CD4-positive, alpha-beta T cell (primary cell): Measurements from ENCODE around the gene TRPC4AP. TPM values are rescaled to one million over a fixed set of nuclear protein-coding genes. Genes with fewer than 3 reads are reported as not detected.

Experiments used
- ATAC-seq: fragments of 200-7000 bp; cut with Tn5 transposase; one replicate; pipeline ENCODE4 v1.10.0; 2022; ENCODE audit warnings: mild to moderate bottlenecking; ENCODE audit not compliant: poor library complexity
- CTCF ChIA-PET: fragments of 350-600 bp; sonication (Branson Sonifier 250); formaldehyde crosslinking; loops from one replicate; lab custom pipeline; 2021; ENCODE audit warnings: antibody characterized with exemption, inconsistent platforms; lab: Charles Lee
- POLR2A ChIA-PET: fragments of 350-600 bp; sonication (Branson Sonifier 250); formaldehyde crosslinking; loops from one replicate; lab custom pipeline; 2021; ENCODE audit warnings: antibody characterized with exemption, inconsistent platforms; lab: Charles Lee
- DNase-seq, 14 experiments: peaks; one replicate each; pipeline ENCODE4 v3.0.0-alpha.2; 2013 to 2020; ENCODE audit warnings: mixed read lengths in 2 of 14
- H3K27ac ChIP-seq, 2 donors: one replicate each; pipeline versions ENCODE4 v1.5.1 to v1.7.0; 2013; ENCODE audit warnings: low read length in 2 of 2, low read depth in 1 of 2, mild to moderate bottlenecking in 1 of 2
- H3K27me3 ChIP-seq, 2 experiments: 1 replicate in 1 of 2; 2 replicates in 1 of 2; pipeline versions ENCODE4 v1.6.1 to v1.7.0; 2013; ENCODE audit warnings: low read length in 2 of 2, control low read depth in 1 of 2, mild to moderate bottlenecking in 1 of 2, moderate library complexity in 1 of 2; ENCODE audit not compliant: insufficient read depth in 2 of 2, control insufficient read depth in 1 of 2
- H3K36me3 ChIP-seq: one replicate; pipeline ENCODE4 v1.6.1; 2013; ENCODE audit warnings: low read length, control low read depth; ENCODE audit not compliant: insufficient read depth
- H3K4me1 ChIP-seq: one replicate; pipeline ENCODE4 v1.6.1; 2013; ENCODE audit warnings: low read length, control low read depth; ENCODE audit not compliant: insufficient read depth
- H3K4me3 ChIP-seq: one replicate; pipeline ENCODE4 v1.5.1; 2013; ENCODE audit warnings: mild to moderate bottlenecking, low read length, moderate library complexity
- H3K9me3 ChIP-seq, 2 experiments: 1 replicate in 1 of 2; 2 replicates in 1 of 2; pipeline versions ENCODE4 v1.6.1 to v1.7.0; 2013; ENCODE audit warnings: low read length in 2 of 2, mild to moderate bottlenecking in 2 of 2, control low read depth in 1 of 2, moderate library complexity in 1 of 2; ENCODE audit not compliant: control insufficient read depth in 1 of 2, insufficient read depth in 1 of 2
- H3K27ac Mint-ChIP-seq: one replicate; pipeline ENCODE4 v1.8.0; 2020; ENCODE audit warnings: mixed read lengths
- H3K27me3 Mint-ChIP-seq: one replicate; pipeline ENCODE4 v1.8.0; 2021; ENCODE audit warnings: mixed read lengths
- H3K36me3 Mint-ChIP-seq: one replicate; pipeline ENCODE4 v1.8.0; 2021; ENCODE audit warnings: low read depth, mixed read lengths
- H3K4me1 Mint-ChIP-seq: one replicate; pipeline ENCODE4 v1.8.0; 2021; ENCODE audit warnings: low read depth, mixed read lengths
- H3K4me3 Mint-ChIP-seq: one replicate; pipeline ENCODE4 v1.8.0; 2020; ENCODE audit warnings: mild to moderate bottlenecking, mixed read lengths
- H3K9me3 Mint-ChIP-seq: one replicate; pipeline ENCODE4 v1.8.0; 2020; ENCODE audit warnings: mixed read lengths
- intact Hi-C, 2 experiments: fragments of 100-400 bp; cut with DNase I in 1 of 2; cut with micrococcal nuclease in 1 of 2; formaldehyde crosslinking; loops; one replicate each; pipeline versions ENCODE4 v1.15.1 to v1.9.0; 2023 to 2025; cut with DNase I, micrococcal nuclease
- total RNA-seq, 174 experiments: library from RNA in 2 of 174; stranded (reverse) in 2 of 174; gene quantifications; one replicate each; pipeline ENCODE4 v1.2.3 and lab custom pipeline; 2021 to 2026
- TF ChIP-seq, protein P1 (sequence below): fragments of 200-600 bp; IDR thresholded peaks from one replicate; pipeline ENCODE4 v1.8.0; 2022; ENCODE audit warnings: antibody characterized with exemption, mild to moderate bottlenecking

The TRPC4AP gene
- total RNA-seq, 2 experiments from 2014 or later: 56.3 to 60.6 TPM

GRCh38 chr20:35125753-35126152 is 33.1 kb upstream of the TRPC4AP start:
- H3K27ac ChIP-seq: no peak overlapping the region
- Mint-ChIP-seq H3K27me3 (no peaks in the 10 kb centered on the region), H3K9me3 (no peaks in the 10 kb centered on the region), H3K4me3 (no peak overlapping the region), H3K27ac (no peak overlapping the region), H3K36me3 (peaks cover 78% of the 10 kb centered on the region), H3K4me1 (no peaks in the 10 kb centered on the region)
- no peak overlapping the region for H3K4me3 ChIP-seq
- DNase-seq: no peak
- TF ChIP-seq, protein P1, sequence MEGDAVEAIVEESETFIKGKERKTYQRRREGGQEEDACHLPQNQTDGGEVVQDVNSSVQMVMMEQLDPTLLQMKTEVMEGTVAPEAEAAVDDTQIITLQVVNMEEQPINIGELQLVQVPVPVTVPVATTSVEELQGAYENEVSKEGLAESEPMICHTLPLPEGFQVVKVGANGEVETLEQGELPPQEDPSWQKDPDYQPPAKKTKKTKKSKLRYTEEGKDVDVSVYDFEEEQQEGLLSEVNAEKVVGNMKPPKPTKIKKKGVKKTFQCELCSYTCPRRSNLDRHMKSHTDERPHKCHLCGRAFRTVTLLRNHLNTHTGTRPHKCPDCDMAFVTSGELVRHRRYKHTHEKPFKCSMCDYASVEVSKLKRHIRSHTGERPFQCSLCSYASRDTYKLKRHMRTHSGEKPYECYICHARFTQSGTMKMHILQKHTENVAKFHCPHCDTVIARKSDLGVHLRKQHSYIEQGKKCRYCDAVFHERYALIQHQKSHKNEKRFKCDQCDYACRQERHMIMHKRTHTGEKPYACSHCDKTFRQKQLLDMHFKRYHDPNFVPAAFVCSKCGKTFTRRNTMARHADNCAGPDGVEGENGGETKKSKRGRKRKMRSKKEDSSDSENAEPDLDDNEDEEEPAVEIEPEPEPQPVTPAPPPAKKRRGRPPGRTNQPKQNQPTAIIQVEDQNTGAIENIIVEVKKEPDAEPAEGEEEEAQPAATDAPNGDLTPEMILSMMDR: no peak
- POLR2A ChIA-PET: no interaction called here
- no peak for ATAC-seq
- CTCF ChIA-PET: no interaction called here
- H3K4me1 ChIP-seq: no peaks in the 10 kb centered on the region
- no peaks in the 10 kb centered on the region for H3K27me3 ChIP-seq
- intact Hi-C loops: no loop called here
- no peaks in the 10 kb centered on the region for H3K9me3 ChIP-seq
- peaks cover 77% of the 10 kb centered on the region for H3K36me3 ChIP-seq

DNA sequence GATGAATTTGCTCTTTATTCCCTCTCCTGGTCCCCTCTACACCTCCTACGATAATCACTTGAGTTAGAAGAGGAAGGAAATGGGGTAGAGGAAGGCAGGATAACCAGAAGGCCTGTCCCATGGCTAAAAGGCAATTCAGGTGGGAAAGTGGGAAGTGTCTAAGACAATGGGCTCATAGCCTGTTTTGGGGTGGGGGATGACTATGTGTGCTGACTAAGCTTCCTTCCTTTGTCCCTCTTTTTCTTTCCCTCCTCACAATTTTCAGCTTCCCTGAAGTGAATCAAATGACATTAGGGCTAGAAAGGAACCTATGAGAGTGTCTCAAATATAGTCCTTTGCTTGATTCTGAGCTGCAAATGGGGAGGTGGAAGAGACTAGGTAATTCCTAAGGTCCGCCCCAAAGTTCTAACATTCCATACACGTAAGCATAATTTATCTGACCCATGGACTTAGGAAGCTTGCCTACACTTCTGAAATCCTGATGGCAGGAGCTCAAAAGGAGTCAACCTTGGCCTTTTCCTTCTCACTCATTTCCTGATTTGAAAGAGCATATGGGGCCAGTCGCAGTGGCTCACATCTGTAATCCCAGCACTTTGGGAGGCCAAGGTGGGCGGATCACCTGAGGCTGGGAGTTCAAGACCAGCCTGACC is 30.3 kb upstream of the TRPC4AP start:
- Histone ChIP-seq H3K9me3 (no peaks in the 10 kb centered on the region), H3K36me3 (peaks cover 85% of the 10 kb centered on the region), H3K27me3 (no peaks in the 10 kb centered on the region), H3K4me1 (no peaks in the 10 kb centered on the region), H3K27ac (no peak overlapping the region), H3K4me3 (no peak overlapping the region)
- DNase-seq (no peak), ATAC-seq (no peak)
- POLR2A ChIA-PET: interaction anchor here (0.6 to 0.9 kb wide), 2 partner anchors 17 to 225 kb away, joined by 3 read pairs; no protein-coding TSS in a partner anchor
- TF ChIP-seq, protein P1: no peak
- H3K36me3 Mint-ChIP-seq: peaks cover 91% of the 10 kb centered on the region
- CTCF ChIA-PET: interaction anchor here (0.6 kb wide), 1 partner anchor 223 kb away, joined by 6 read pairs; no protein-coding TSS in a partner anchor
- no peak overlapping the region for H3K4me3 Mint-ChIP-seq
- no peak overlapping the region for H3K27ac Mint-ChIP-seq
- no peaks in the 10 kb centered on the region for H3K27me3 Mint-ChIP-seq
- intact Hi-C loops: no loop called here
- no peaks in the 10 kb centered on the region for H3K4me1 Mint-ChIP-seq
- H3K9me3 Mint-ChIP-seq: no peaks in the 10 kb centered on the region

DNA sequence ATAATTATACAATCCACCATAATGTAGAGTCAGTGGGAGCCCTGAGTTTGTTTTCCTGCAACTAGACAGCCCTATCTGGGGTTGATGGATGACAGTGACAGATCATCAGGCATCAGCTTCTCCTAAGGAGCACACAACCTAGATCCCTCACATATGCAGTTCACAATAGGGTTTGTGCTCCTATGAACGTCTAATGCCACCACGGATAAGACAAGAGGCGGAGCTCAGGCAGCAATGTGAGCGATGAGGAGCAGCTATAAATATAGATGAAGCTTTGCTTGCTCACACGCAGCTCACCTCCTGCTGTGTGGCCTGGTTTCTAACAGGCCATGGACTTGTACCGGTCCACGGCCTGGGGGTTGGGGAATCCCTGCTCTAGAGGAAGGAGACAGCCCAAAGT is 28.6 kb upstream of the TRPC4AP start:
- Mint-ChIP-seq H3K27me3 (no peaks in the 10 kb centered on the region), H3K9me3 (no peaks in the 10 kb centered on the region), H3K27ac (no peak overlapping the region), H3K36me3 (peaks cover 96% of the 10 kb centered on the region), H3K4me3 (no peak overlapping the region), H3K4me1 (no peaks in the 10 kb centered on the region)
- Histone ChIP-seq H3K9me3 (no peaks in the 10 kb centered on the region), H3K27ac (no peak overlapping the region), H3K4me3 (no peak overlapping the region), H3K4me1 (no peaks in the 10 kb centered on the region), H3K27me3 (no peaks in the 10 kb centered on the region), H3K36me3 (peaks cover 85% of the 10 kb centered on the region)
- intact Hi-C loops: no loop called here
- ChIA-PET CTCF (no interaction called here), POLR2A (no interaction called here)
- DNase-seq (no peak), ATAC-seq (no peak)
- TF ChIP-seq, protein P1: no peak
